GM12878 (cell line): ENCODE data around the gene NUP214. TPM values are rescaled to one million over a fixed set of nuclear protein-coding genes. Genes with fewer than 3 reads are reported as not detected.

Source experiments
- CBFB ChIP-seq: IDR thresholded peaks from 2 replicates; pipeline ENCODE4 v1.6.1; 2016; ENCODE audit warnings: antibody characterized with exemption, low read depth
- CHD2 ChIP-seq: IDR thresholded peaks from 2 replicates; pipeline ENCODE4 v1.6.1; 2011; ENCODE audit warnings: low read depth, low read length, improper control_type of control experiment, borderline replicate concordance
- FOXK2 ChIP-seq: fragments of 450-650 bp; IDR thresholded peaks from 2 replicates; pipeline ENCODE4 v1.6.1; 2017; ENCODE audit warnings: mild to moderate bottlenecking, moderate library complexity
- HDGF ChIP-seq: fragments of 450-650 bp; IDR thresholded peaks from 2 replicates; pipeline ENCODE4 v1.6.1; 2016; ENCODE audit warnings: antibody characterized with exemption
- IRF4 ChIP-seq: IDR thresholded peaks from 2 replicates; pipeline ENCODE4 v1.6.1; 2011; ENCODE audit warnings: low read depth, low read length
- JUNB ChIP-seq: IDR thresholded peaks from 2 replicates; pipeline ENCODE4 v1.6.1; 2016; ENCODE audit warnings: antibody characterized with exemption, mild to moderate bottlenecking
- MEF2A ChIP-seq: IDR thresholded peaks from 2 replicates; pipeline ENCODE4 v1.6.1; 2011; ENCODE audit warnings: low read depth, mild to moderate bottlenecking, low read length, moderate library complexity; ENCODE audit not compliant: insufficient read depth
- MEF2B ChIP-seq: fragments of 450-650 bp; IDR thresholded peaks from 2 replicates; pipeline ENCODE4 v1.6.1; 2018; ENCODE audit warnings: mild to moderate bottlenecking, moderate library complexity; ENCODE audit not compliant: partially characterized antibody, poor library complexity, severe bottlenecking
- MTA3 ChIP-seq: IDR thresholded peaks from 2 replicates; pipeline ENCODE4 v1.6.1; 2012; ENCODE audit warnings: low read length, inconsistent platforms, borderline replicate concordance
- NFIC ChIP-seq: IDR thresholded peaks from 2 replicates; pipeline ENCODE4 v1.6.1; 2012; ENCODE audit warnings: low read depth, mild to moderate bottlenecking, inconsistent platforms, low read length, moderate library complexity
- NR2F1 ChIP-seq: fragments of 450-650 bp; conservative IDR thresholded peaks from 2 replicates; pipeline ENCODE4 v1.6.1; 2017; ENCODE audit warnings: mild to moderate bottlenecking
- PAX5 ChIP-seq: IDR thresholded peaks from 2 replicates; pipeline ENCODE4 v1.6.1; 2011; ENCODE audit warnings: low read depth, low read length, borderline replicate concordance
- RB1 ChIP-seq: fragments of 450-650 bp; formaldehyde crosslinking; IDR thresholded peaks from 2 replicates; pipeline ENCODE4 v1.6.1; 2017; ENCODE audit warnings: mild to moderate bottlenecking, borderline replicate concordance
- RELA ChIP-seq: fragments of 450-650 bp; IDR thresholded peaks from 2 replicates; pipeline ENCODE4 v1.8.0; 2014; ENCODE audit warnings: borderline replicate concordance; ENCODE audit not compliant: partially characterized antibody
- RFX5 ChIP-seq: IDR thresholded peaks from 2 replicates; pipeline ENCODE4 v1.6.1; 2011; ENCODE audit warnings: low read depth, low read length, improper control_type of control experiment
- TCF12 ChIP-seq: IDR thresholded peaks from 2 replicates; pipeline ENCODE4 v1.6.1; 2011; ENCODE audit warnings: low read depth, mild to moderate bottlenecking, low read length
- ZNF24 ChIP-seq: fragments of 450-650 bp; IDR thresholded peaks from 2 replicates; pipeline ENCODE4 v1.6.1; 2017; ENCODE audit warnings: antibody characterized with exemption, mild to moderate bottlenecking
- ZNF622 ChIP-seq: fragments of 450-650 bp; IDR thresholded peaks from 2 replicates; pipeline ENCODE4 v1.6.1; 2017; ENCODE audit warnings: mild to moderate bottlenecking, inconsistent platforms
- polyA plus RNA-seq, 11 experiments: library from polyadenylated mRNA; depleted of rRNA in 4 of 11; unstranded in 6 of 11; stranded (reverse) in 5 of 11; fragments of >200 nt; fragmentation: Nextera tagmentation in 4 of 11; fragmentation: Illumina TruSeq in 1 of 11; extraction: Ambion mirVana in 4 of 11; extraction: Trizol in 1 of 11; gene quantifications; 1 replicate in 1 of 11; 2 replicates in 10 of 11; pipeline versions ENCODE4 v1.2.1 to v1.2.3, GENCODE V29; 2011 to 2016; ENCODE audit warnings: inconsistent platforms in 2 of 11, missing spikeins in 2 of 11, low read depth in 1 of 11
- total RNA-seq, 4 experiments: library from RNA; depleted of rRNA in 3 of 4; stranded (reverse); fragments of >200 nt in 3 of 4; fragmentation: Illumina TruSeq in 1 of 4; extraction: Trizol in 1 of 4; gene quantifications; 2 replicates each; pipeline versions ENCODE4 v1.2.1 to v1.2.3, GENCODE V29; 2013 to 2021
- TF ChIP-seq, protein P1 (sequence below): fragments of 450-650 bp; IDR thresholded peaks from 2 replicates; pipeline ENCODE4 v1.6.1; 2016; ENCODE audit warnings: mild to moderate bottlenecking, moderate library complexity, borderline replicate concordance
- TF ChIP-seq, protein P2 (sequence below): fragments of 450-650 bp; IDR thresholded peaks from 2 replicates; pipeline ENCODE4 v1.6.1; 2017; ENCODE audit warnings: antibody characterized with exemption, mild to moderate bottlenecking, moderate library complexity
- TF ChIP-seq, protein P3 (sequence below): IDR thresholded peaks from 2 replicates; pipeline ENCODE4 v1.6.1; 2012; ENCODE audit warnings: mild to moderate bottlenecking, low read depth, low read length

The NUP214 gene
- total and polyA plus RNA-seq, 10 of the 15 experiments (the other 5 are each of a cell fraction or from before 2014, with no cell fraction given): 11.7 to 53.8 (median 17.6) TPM

DNA sequence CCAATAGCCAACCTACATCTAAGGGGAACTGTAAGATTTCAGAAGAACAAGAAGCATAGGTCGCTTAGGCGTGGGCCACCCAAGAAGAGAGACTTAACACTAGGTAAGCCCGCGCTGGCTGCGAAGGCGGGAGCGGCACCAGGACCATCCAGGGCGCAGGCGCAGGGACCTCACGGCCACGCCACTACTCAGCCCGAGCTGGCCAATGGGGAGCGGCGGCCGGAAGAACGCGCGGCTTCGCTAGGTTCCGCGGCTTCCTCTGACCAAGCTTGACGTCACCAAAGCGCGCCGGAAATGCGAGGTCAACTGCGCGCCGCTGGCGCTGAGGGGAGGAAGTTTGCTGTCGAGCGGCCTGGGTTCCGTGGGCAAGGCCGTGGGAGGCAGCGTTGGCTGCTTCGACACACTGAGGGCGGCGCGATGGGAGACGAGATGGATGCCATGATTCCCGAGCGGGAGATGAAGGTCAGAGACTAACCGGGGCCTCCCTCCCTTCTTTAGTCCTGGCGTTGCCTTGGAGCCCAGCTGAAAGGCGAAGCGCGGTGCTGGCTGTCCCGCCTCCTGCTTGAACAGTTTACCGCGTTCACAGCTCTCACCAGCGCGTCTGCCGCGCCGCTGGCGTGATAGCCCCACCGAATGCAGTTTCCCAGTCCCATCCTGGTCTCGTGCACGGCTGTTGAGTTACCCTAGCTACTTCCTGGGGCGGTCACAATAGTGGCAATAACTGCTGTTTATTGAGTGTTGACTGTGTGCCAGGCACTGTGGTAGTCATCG is at the start of gene NUP214 (continued):
- peak; percentile 47; the same call in 1 of the 2 replicates for TF ChIP-seq MEF2A
- peak; percentile 59 for TF ChIP-seq FOXK2
- peak; percentile 94 for TF ChIP-seq CHD2
- no peak for TF ChIP-seq MTA3
- TF ChIP-seq TCF12: peak; percentile 16; the same call in 1 of the 2 replicates
- TF ChIP-seq, protein P1, sequence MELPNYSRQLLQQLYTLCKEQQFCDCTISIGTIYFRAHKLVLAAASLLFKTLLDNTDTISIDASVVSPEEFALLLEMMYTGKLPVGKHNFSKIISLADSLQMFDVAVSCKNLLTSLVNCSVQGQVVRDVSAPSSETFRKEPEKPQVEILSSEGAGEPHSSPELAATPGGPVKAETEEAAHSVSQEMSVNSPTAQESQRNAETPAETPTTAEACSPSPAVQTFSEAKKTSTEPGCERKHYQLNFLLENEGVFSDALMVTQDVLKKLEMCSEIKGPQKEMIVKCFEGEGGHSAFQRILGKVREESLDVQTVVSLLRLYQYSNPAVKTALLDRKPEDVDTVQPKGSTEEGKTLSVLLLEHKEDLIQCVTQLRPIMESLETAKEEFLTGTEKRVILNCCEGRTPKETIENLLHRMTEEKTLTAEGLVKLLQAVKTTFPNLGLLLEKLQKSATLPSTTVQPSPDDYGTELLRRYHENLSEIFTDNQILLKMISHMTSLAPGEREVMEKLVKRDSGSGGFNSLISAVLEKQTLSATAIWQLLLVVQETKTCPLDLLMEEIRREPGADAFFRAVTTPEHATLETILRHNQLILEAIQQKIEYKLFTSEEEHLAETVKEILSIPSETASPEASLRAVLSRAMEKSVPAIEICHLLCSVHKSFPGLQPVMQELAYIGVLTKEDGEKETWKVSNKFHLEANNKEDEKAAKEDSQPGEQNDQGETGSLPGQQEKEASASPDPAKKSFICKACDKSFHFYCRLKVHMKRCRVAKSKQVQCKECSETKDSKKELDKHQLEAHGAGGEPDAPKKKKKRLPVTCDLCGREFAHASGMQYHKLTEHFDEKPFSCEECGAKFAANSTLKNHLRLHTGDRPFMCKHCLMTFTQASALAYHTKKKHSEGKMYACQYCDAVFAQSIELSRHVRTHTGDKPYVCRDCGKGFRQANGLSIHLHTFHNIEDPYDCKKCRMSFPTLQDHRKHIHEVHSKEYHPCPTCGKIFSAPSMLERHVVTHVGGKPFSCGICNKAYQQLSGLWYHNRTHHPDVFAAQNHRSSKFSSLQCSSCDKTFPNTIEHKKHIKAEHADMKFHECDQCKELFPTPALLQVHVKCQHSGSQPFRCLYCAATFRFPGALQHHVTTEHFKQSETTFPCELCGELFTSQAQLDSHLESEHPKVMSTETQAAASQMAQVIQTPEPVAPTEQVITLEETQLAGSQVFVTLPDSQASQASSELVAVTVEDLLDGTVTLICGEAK: peak; percentile 97
- TF ChIP-seq, protein P2, sequence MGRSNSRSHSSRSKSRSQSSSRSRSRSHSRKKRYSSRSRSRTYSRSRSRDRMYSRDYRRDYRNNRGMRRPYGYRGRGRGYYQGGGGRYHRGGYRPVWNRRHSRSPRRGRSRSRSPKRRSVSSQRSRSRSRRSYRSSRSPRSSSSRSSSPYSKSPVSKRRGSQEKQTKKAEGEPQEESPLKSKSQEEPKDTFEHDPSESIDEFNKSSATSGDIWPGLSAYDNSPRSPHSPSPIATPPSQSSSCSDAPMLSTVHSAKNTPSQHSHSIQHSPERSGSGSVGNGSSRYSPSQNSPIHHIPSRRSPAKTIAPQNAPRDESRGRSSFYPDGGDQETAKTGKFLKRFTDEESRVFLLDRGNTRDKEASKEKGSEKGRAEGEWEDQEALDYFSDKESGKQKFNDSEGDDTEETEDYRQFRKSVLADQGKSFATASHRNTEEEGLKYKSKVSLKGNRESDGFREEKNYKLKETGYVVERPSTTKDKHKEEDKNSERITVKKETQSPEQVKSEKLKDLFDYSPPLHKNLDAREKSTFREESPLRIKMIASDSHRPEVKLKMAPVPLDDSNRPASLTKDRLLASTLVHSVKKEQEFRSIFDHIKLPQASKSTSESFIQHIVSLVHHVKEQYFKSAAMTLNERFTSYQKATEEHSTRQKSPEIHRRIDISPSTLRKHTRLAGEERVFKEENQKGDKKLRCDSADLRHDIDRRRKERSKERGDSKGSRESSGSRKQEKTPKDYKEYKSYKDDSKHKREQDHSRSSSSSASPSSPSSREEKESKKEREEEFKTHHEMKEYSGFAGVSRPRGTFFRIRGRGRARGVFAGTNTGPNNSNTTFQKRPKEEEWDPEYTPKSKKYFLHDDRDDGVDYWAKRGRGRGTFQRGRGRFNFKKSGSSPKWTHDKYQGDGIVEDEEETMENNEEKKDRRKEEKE: no peak
- TF ChIP-seq CBFB: peak; percentile 67
- TF ChIP-seq JUNB: no peak
- no peak for TF ChIP-seq ZNF24
- TF ChIP-seq, protein P3, sequence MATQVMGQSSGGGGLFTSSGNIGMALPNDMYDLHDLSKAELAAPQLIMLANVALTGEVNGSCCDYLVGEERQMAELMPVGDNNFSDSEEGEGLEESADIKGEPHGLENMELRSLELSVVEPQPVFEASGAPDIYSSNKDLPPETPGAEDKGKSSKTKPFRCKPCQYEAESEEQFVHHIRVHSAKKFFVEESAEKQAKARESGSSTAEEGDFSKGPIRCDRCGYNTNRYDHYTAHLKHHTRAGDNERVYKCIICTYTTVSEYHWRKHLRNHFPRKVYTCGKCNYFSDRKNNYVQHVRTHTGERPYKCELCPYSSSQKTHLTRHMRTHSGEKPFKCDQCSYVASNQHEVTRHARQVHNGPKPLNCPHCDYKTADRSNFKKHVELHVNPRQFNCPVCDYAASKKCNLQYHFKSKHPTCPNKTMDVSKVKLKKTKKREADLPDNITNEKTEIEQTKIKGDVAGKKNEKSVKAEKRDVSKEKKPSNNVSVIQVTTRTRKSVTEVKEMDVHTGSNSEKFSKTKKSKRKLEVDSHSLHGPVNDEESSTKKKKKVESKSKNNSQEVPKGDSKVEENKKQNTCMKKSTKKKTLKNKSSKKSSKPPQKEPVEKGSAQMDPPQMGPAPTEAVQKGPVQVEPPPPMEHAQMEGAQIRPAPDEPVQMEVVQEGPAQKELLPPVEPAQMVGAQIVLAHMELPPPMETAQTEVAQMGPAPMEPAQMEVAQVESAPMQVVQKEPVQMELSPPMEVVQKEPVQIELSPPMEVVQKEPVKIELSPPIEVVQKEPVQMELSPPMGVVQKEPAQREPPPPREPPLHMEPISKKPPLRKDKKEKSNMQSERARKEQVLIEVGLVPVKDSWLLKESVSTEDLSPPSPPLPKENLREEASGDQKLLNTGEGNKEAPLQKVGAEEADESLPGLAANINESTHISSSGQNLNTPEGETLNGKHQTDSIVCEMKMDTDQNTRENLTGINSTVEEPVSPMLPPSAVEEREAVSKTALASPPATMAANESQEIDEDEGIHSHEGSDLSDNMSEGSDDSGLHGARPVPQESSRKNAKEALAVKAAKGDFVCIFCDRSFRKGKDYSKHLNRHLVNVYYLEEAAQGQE: 0 out of 2 replicates have a peak, but pooled peaks have one; percentile 13
- no peak for TF ChIP-seq MEF2B
- TF ChIP-seq NFIC: no peak
- TF ChIP-seq RELA: peak; percentile 90
- peak; percentile 61; the same call in 1 of the 2 replicates for TF ChIP-seq NR2F1
- peak; percentile 82; the same call in 1 of the 2 replicates for TF ChIP-seq RB1
- TF ChIP-seq PAX5: peak; percentile 75; the same call in 1 of the 2 replicates
- no peak for TF ChIP-seq ZNF622
- TF ChIP-seq HDGF: no peak
- TF ChIP-seq RFX5: peak; percentile 84
- peak; percentile 34; the same call in 1 of the 2 replicates for TF ChIP-seq IRF4
